ENCODE data around the gene RABEP2. TPM values are rescaled to one million over a fixed set of nuclear protein-coding genes. Genes with fewer than 3 reads are reported as not detected.
"Not testable (repeated sequence)": the region's sequence is repeated elsewhere in the genome, so short reads cannot be mapped to it uniquely, and the experiment has no call there.

The RABEP2 gene
- 5.9 TPM for polyA plus RNA-seq (2013, experiment 1 of 2)
- 5.4 TPM for polyA plus RNA-seq (2013, experiment 2 of 2)

- Histone ChIP-seq H3K18ac (ENCODE audit: low read length) (peak within 1 kb of the TSS; percentile 100), H3K14ac (ENCODE audit: low read length) (peak within 1 kb of the TSS; percentile 85), H3K9me3 (replicated peaks in 1 of 2; ENCODE audit: control insufficient read depth in 2 of 2, insufficient read depth in 1 of 2, low read depth in 1 of 2, low read length in 2 of 2) (no peaks in the 10 kb centered on the region), H3K9ac (ENCODE audit: low read depth, low read length, poor library complexity) (peak within 1 kb of the TSS; percentile 98), H3K4me3 (ENCODE audit: low read length in 2 of 2) (peak within 1 kb of the TSS; percentile 85 to 89), H4K8ac (ENCODE audit: low read depth, low read length) (peak within 1 kb of the TSS; percentile 21), H2BK5ac (ENCODE audit: low read length) (peak within 1 kb of the TSS; percentile 98), H2AFZ (ENCODE audit: low read length) (peak within 1 kb of the TSS; percentile 99), H3K27ac (replicated peaks; ENCODE audit: low read length) (peak within 1 kb of the TSS; percentile 98), H3K79me1 (ENCODE audit: low read depth, low read length) (peaks cover 6% of the 10 kb centered on the region), H3K4me1 (ENCODE audit: control insufficient read depth in 2 of 2, insufficient read depth in 1 of 2, low read depth in 1 of 2, low read length in 2 of 2) (peaks cover 0 to 4% of the 10 kb centered on the region in 2 donors), H2BK12ac (ENCODE audit: low read length) (peak within 1 kb of the TSS; percentile 97), H2AK5ac (ENCODE audit: low read depth, low read length) (peak within 1 kb of the TSS; percentile 86), H3K23ac (ENCODE audit: low read depth, low read length, poor library complexity) (peak within 1 kb of the TSS; percentile 97), H2BK15ac (ENCODE audit: low read length) (peak within 1 kb of the TSS; percentile 95), H4K91ac (ENCODE audit: low read depth, low read length, poor library complexity) (peak within 1 kb of the TSS; percentile 99), H3K27me3 (ENCODE audit: control insufficient read depth in 3 of 3, insufficient read depth in 3 of 3, low read depth in 1 of 3, low read length in 3 of 3) (peaks cover 0 to 2% (median 0%) of the 10 kb centered on the region in 3 experiments), H3K36me3 (replicated peaks in 1 of 2; ENCODE audit: control insufficient read depth in 2 of 2, insufficient read depth in 2 of 2, low read length in 2 of 2) (peaks cover 0 to 11% of the 10 kb centered on the region in 2 donors), H3K4me2 (ENCODE audit: insufficient read depth, low read length, poor library complexity, severe bottlenecking) (peak within 1 kb of the TSS; percentile 83), H3K4ac (ENCODE audit: low read length) (no peak within 1 kb of the TSS), H2BK120ac (ENCODE audit: low read depth, low read length) (no peak within 1 kb of the TSS)
- no CpG with 5 or more reads among the region's 66 CpGs for WGBS, 2 donors (ENCODE audit: extremely low coverage in 2 of 2, insufficient read length in 2 of 2, insufficient replicate concordance in 1 of 2)
- DNase-seq (ENCODE audit: low spot score): peak; percentile 95
Observed at GRCh38 chr16:28924762-28925385, at the start of gene RABEP2. Gene RABEP2, minus strand, starts transcription at chr16:28925238. Its CDS starts 75 bp downstream, at chr16:28925163.

GRCh38 chr16:28974437-28975157 lies 49.6 kb upstream of the RABEP2 start, which contains the start of gene SPNS1:
Gene SPNS1, plus strand, starts transcription at chr16:28974778. Its CDS starts 374 bp downstream, at chr16:28975152.
- peak within 1 kb of the TSS; percentile 79 to 94 for H3K4me3 ChIP-seq (ENCODE audit: low read length in 2 of 2)
- H4K91ac ChIP-seq (ENCODE audit: low read depth, low read length, poor library complexity): peak within 1 kb of the TSS; percentile 89
- H3K9ac ChIP-seq (ENCODE audit: low read depth, low read length, poor library complexity): peak within 1 kb of the TSS; percentile 92
- H3K18ac ChIP-seq (ENCODE audit: low read length): peak within 1 kb of the TSS; percentile 80
- H3K4me2 ChIP-seq (ENCODE audit: insufficient read depth, low read length, poor library complexity, severe bottlenecking): peak within 1 kb of the TSS; percentile 92
- H3K23ac ChIP-seq (ENCODE audit: low read depth, low read length, poor library complexity): peak within 1 kb of the TSS; percentile 98
- H2BK12ac ChIP-seq (ENCODE audit: low read length): peak within 1 kb of the TSS; percentile 50
- H4K8ac ChIP-seq (ENCODE audit: low read depth, low read length): peak within 1 kb of the TSS; percentile 100
- H2AFZ ChIP-seq (ENCODE audit: low read length): peak within 1 kb of the TSS; percentile 80
- H3K4me1 ChIP-seq (ENCODE audit: control insufficient read depth in 2 of 2, insufficient read depth in 1 of 2, low read depth in 1 of 2, low read length in 2 of 2): peaks cover 5 to 6% of the 10 kb centered on the region in 2 donors
- H3K27me3 ChIP-seq (ENCODE audit: control insufficient read depth in 3 of 3, insufficient read depth in 3 of 3, low read depth in 1 of 3, low read length in 3 of 3): no peaks in the 10 kb centered on the region
- peak within 1 kb of the TSS; percentile 91 for H3K14ac ChIP-seq (ENCODE audit: low read length)
- H2AK5ac ChIP-seq (ENCODE audit: low read depth, low read length): peak within 1 kb of the TSS; percentile 69
- no CpG with 5 or more reads among the region's 60 CpGs for WGBS, 2 donors (ENCODE audit: extremely low coverage in 2 of 2, insufficient read length in 2 of 2, insufficient replicate concordance in 1 of 2)
- H2BK15ac ChIP-seq (ENCODE audit: low read length): no peak within 1 kb of the TSS
- H3K27ac ChIP-seq (replicated peaks; ENCODE audit: low read length): peak within 1 kb of the TSS; percentile 89
- peaks cover 4 to 12% of the 10 kb centered on the region in 2 donors for H3K36me3 ChIP-seq (replicated peaks in 1 of 2; ENCODE audit: control insufficient read depth in 2 of 2, insufficient read depth in 2 of 2, low read length in 2 of 2)
- H2BK120ac ChIP-seq (ENCODE audit: low read depth, low read length): no peak within 1 kb of the TSS
- H3K4ac ChIP-seq (ENCODE audit: low read length): peak within 1 kb of the TSS; percentile 42
- H2BK5ac ChIP-seq (ENCODE audit: low read length): peak within 1 kb of the TSS; percentile 78
- H3K79me1 ChIP-seq (ENCODE audit: low read depth, low read length): peaks cover 4% of the 10 kb centered on the region
- DNase-seq (ENCODE audit: low spot score): peak; percentile 93
- H3K9me3 ChIP-seq (replicated peaks in 1 of 2; ENCODE audit: control insufficient read depth in 2 of 2, insufficient read depth in 1 of 2, low read depth in 1 of 2, low read length in 2 of 2): no peaks in the 10 kb centered on the region

GRCh38 chr16:28974007-28974436 lies 49.0 kb upstream of the RABEP2 start:
- no peak overlapping the region for H3K14ac ChIP-seq (ENCODE audit: low read length)
- no peak overlapping the region for H2BK15ac ChIP-seq (ENCODE audit: low read length)
- H3K4me2 ChIP-seq (ENCODE audit: insufficient read depth, low read length, poor library complexity, severe bottlenecking): peak overlapping the region; percentile 92
- peaks cover 4 to 6% of the 10 kb centered on the region in 2 donors for H3K36me3 ChIP-seq (replicated peaks in 1 of 2; ENCODE audit: control insufficient read depth in 2 of 2, insufficient read depth in 2 of 2, low read length in 2 of 2)
- H3K4me3 ChIP-seq (ENCODE audit: low read length in 2 of 2): peak overlapping the region; percentile 79 to 82
- no peak overlapping the region for H2BK5ac ChIP-seq (ENCODE audit: low read length)
- H2AK5ac ChIP-seq (ENCODE audit: low read depth, low read length): no peak overlapping the region
- no peak overlapping the region for H3K23ac ChIP-seq (ENCODE audit: low read depth, low read length, poor library complexity)
- DNase-seq (ENCODE audit: low spot score): peak; percentile 59
- H2AFZ ChIP-seq (ENCODE audit: low read length): peak overlapping the region; percentile 80
- no peak overlapping the region for H4K8ac ChIP-seq (ENCODE audit: low read depth, low read length)
- H3K4ac ChIP-seq (ENCODE audit: low read length): no peak overlapping the region
- no peak overlapping the region for H2BK12ac ChIP-seq (ENCODE audit: low read length)
- peaks cover 5 to 6% of the 10 kb centered on the region in 2 donors for H3K4me1 ChIP-seq (ENCODE audit: control insufficient read depth in 2 of 2, insufficient read depth in 1 of 2, low read depth in 1 of 2, low read length in 2 of 2)
- H3K27ac ChIP-seq (replicated peaks; ENCODE audit: low read length): peak overlapping the region; percentile 89
- H3K27me3 ChIP-seq (ENCODE audit: control insufficient read depth in 3 of 3, insufficient read depth in 3 of 3, low read depth in 1 of 3, low read length in 3 of 3): no peaks in the 10 kb centered on the region
- H2BK120ac ChIP-seq (ENCODE audit: low read depth, low read length): no peak overlapping the region
- H4K91ac ChIP-seq (ENCODE audit: low read depth, low read length, poor library complexity): no peak overlapping the region
- H3K79me1 ChIP-seq (ENCODE audit: low read depth, low read length): peaks cover 4% of the 10 kb centered on the region
- no CpG with 5 or more reads among the region's 17 CpGs for WGBS, 2 donors (ENCODE audit: extremely low coverage in 2 of 2, insufficient read length in 2 of 2, insufficient replicate concordance in 1 of 2)
- H3K18ac ChIP-seq (ENCODE audit: low read length): no peak overlapping the region
- H3K9ac ChIP-seq (ENCODE audit: low read depth, low read length, poor library complexity): peak overlapping the region; percentile 75
- no peaks in the 10 kb centered on the region for H3K9me3 ChIP-seq (replicated peaks in 1 of 2; ENCODE audit: control insufficient read depth in 2 of 2, insufficient read depth in 1 of 2, low read depth in 1 of 2, low read length in 2 of 2)

GRCh38 chr16:28969696-28970095 lies 44.7 kb upstream of the RABEP2 start:
- H2BK120ac ChIP-seq (ENCODE audit: low read depth, low read length); H3K27me3 ChIP-seq (ENCODE audit: control insufficient read depth in 3 of 3, insufficient read depth in 3 of 3, low read depth in 1 of 3, low read length in 3 of 3); H2AK5ac ChIP-seq (ENCODE audit: low read depth, low read length); H4K8ac ChIP-seq (ENCODE audit: low read depth, low read length); H3K23ac ChIP-seq (ENCODE audit: low read depth, low read length, poor library complexity); H2BK12ac ChIP-seq (ENCODE audit: low read length); H3K4me2 ChIP-seq (ENCODE audit: insufficient read depth, low read length, poor library complexity, severe bottlenecking); H2AFZ ChIP-seq (ENCODE audit: low read length); H3K9me3 ChIP-seq (replicated peaks in 1 of 2; ENCODE audit: control insufficient read depth in 2 of 2, insufficient read depth in 1 of 2, low read depth in 1 of 2, low read length in 2 of 2); H2BK15ac ChIP-seq (ENCODE audit: low read length); H3K4me1 ChIP-seq (ENCODE audit: control insufficient read depth in 2 of 2, insufficient read depth in 1 of 2, low read depth in 1 of 2, low read length in 2 of 2); H3K4ac ChIP-seq (ENCODE audit: low read length); H3K27ac ChIP-seq (replicated peaks; ENCODE audit: low read length); H4K91ac ChIP-seq (ENCODE audit: low read depth, low read length, poor library complexity); H2BK5ac ChIP-seq (ENCODE audit: low read length); DNase-seq (ENCODE audit: low spot score); H3K14ac ChIP-seq (ENCODE audit: low read length); H3K79me1 ChIP-seq (ENCODE audit: low read depth, low read length); H3K18ac ChIP-seq (ENCODE audit: low read length); H3K4me3 ChIP-seq (ENCODE audit: low read length in 2 of 2); H3K9ac ChIP-seq (ENCODE audit: low read depth, low read length, poor library complexity): not testable (repeated sequence)
- peaks cover 3 to 14% of the 10 kb centered on the region in 2 donors for H3K36me3 ChIP-seq (replicated peaks in 1 of 2; ENCODE audit: control insufficient read depth in 2 of 2, insufficient read depth in 2 of 2, low read length in 2 of 2)
- WGBS, 2 donors (ENCODE audit: extremely low coverage in 2 of 2, insufficient read length in 2 of 2, insufficient replicate concordance in 1 of 2): no CpG with 5 or more reads among the region's 2 CpGs
